NCI-H187 (cell line): Measurements from ENCODE around the gene TIAM1.

ENCODE experiments used
- DNase-seq, 2 experiments: peaks; one replicate each; lab custom pipeline; 2025; lab: John Stamatoyannopoulos, UW

TIAM1 gene

DNA sequence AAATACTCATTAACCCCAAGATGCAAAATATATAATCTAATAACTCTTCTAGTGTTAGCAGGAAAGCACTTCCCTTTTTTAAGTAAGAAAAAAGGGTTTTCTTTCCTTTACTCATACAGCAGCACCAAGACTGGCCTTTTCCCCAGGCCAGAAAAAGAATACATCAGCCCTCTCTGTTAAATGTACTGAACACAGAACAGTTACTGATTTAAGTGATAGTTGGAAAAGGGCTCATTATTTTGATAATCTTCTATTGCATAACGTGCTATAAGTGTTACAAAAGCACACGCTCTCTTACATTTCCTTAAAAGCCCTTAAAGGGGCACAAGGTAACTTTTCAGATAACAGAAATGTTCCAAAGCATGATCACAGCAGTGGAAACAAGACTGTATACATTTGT, 142.9 kb downstream of the TIAM1 start:
- DNase-seq = no peak

DNA sequence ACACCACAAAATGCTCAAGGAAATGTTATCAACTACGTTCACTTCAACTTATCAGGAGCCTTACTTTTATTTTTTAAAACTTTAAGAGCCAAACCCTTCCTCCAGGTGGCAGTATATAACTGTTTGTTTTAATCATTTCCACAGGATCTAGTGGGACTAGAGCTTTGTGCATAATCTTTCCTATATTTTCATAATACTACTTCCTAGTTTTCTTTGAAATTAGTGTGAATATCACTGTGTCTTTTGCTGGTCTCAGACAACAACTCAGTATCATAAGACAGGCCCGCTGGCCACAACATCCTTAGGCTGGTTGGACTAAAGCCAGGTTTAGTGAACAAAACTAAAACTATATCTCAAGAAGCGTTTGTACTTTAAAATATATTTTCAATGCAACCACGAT, 145.5 kb downstream of the TIAM1 start:
- DNase-seq = peak; percentile 15 to 32

DNA sequence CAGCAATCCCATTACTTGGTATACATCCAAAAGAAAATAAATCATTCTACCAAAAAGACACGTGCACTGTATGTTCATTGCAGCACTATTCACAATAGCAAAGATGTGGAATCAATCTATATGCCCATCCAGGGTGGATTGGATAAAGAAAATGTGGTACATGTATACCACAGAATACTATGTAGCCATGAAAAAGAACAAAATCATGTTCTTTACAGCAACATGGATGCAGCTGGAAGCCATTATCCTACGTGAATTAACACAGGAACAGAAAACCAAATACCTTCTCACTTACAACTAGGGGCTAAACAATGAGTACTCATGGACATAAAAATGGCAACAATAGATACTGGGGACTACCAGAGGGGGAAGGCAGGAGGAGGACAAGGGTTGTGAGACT, 147.3 kb downstream of the TIAM1 start:
- no peak for DNase-seq

DNA sequence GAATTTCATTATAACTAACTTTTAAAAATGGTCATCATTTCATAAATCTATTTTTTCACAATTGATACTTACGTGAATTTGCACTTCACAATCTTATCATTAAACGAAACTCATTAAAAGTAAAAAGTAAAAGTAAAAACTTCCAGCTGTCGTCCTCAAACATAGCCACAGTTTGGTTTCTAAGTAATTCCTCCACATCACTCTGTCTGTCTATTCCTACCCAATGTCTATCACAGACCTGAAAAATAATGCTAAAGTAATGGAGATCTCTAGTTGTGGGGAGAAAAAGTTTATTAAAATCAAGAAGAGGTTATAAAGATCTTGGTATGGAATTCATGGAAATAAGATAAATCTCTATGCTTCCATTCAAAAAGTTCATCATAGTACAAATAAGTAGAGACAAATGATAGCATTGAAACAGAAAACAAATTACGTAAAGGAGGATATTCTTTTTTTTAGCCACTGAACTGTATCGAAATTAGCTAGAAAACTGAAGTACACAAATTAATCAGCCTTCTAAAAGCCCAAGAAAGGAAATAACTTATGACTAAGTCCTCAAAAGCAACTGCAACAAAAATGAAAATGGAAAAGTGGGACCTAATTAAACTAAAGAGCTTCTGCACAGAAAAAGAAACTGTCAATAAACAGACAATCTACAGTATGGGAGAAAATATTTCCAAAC, 148.6 kb downstream of the TIAM1 start:
- DNase-seq = no peak

DNA sequence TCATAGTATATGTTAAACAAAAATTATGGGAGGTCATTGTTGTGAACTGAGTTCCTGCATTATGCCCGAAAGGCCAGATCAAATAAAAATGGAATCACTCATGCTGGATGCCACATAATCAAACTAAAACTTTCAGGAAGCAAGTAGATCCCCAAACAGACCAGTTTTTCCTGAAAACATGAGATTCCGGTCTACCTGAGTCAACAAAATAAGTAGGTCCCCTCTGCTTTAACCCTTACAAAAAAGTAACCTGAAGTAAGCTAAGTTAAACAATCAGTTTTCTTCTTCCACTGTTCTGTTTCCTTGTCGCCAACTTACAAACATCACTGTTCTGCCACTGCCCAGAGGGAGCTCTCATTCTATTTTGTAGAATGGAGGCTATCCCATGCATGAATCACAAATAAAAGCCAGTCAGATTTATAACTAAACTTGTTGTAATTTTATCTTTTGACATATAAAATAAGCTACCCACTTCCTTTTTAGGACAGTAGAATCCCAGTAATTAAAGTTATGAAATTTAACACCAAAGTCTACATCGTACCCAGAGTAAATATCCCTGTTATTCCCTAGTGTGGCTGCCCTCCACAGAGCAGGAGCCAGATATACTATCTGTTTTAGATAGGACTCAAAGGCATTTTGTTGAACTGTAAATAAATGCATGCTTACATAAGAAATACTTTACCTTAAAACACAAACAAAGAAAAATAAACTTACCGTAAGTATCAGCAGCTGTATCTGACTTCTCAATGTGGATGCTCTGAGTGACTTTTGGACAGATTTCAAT, 149.4 kb downstream of the TIAM1 start:
- DNase-seq = no peak

DNA sequence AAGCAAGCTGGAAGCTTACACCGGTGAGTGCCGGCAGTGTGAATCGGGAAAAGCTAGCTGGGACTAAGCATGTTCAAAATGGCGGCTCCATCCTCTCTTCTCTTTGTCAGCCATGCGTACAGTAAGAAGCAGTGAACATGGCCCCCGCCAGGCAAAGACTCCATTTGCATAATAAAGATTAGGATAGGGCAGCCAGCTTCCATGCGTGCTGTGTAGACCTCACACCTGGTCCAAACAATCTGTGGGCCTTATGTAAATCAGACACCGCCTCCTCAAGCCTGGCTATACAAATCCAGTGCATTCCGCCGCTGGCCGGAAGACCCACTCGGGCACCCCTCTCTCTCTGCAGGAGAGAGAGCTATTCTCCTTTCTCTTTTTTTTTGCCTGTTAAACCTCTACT, 150.3 kb downstream of the TIAM1 start:
- DNase-seq = no peak

DNA sequence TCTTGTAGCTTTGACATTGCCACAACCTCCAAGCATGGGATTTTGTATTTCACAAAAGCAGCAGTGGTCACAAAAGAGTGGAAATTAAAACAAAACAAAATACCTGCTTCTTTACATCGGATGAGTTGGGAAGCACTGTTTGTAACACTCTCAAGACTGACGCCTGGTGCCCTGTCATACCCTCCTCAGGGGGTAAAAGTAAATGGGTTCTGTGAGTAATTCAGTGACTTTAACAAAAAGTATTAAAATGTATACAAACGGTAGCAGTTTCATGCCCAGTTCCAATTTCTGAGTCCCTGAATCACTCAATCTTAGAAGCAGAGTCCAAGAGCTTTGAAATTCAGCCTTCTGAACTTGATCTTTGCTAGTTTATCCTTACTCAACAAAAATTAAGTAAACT, 152.5 kb downstream of the TIAM1 start:
- DNase-seq = no peak

DNA sequence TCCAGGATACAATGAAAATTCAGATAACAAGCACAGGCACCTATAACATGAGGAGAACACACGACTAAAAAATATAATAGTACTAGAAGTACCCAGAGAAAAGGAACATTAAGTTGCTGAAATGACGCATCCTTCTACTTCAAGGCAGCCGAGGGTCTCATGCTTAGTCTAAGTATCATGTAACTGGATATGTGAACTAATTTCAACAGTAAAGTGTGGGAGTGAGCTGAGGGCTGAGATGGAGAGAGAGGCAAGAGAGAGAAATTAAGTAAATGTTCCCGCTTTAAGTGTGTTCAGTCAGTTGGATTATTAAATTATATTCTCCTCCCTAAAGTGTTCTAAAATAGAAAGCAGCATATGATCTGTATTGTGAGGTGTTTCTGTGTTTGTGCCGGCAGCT, 153.5 kb downstream of the TIAM1 start:
- DNase-seq = no peak

DNA sequence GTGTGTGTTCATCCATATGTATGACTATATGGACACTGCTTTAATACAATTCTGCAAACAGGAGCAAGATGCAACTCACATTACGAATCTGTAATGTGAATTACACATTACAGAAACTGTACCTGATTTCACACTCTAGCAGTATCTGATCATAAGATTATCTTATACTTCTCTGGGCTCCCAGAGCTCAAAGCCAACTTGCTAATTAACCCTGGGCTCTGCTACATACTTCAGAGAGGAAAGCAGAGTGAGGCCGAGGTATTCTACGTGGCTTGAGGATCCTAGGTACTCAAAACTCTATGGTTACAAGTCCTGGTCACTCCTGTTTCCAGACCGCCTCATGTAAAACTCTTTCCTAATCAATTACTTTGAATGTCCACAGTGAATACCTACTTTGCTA, 156.6 kb downstream of the TIAM1 start:
- no peak for DNase-seq

DNA sequence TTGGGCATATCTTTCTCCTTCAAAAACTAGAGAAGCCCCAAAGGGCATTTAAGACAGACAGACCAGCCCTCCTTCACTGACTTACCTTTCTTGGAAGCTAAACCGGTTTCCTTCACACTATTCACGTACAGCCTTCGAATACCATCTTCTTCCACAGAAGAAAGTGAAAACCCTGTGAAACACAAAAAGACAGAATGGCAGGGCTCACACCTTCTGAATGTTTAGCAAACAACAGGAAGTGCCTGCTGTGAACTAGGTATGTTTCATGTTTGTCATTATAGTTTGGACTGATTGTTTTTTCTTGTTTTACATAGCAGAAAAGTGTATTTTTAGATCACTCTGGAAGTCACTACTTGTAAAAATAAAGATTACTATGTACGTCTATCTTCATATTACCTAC, 157.1 kb downstream of the TIAM1 start:
- DNase-seq = no peak

DNA sequence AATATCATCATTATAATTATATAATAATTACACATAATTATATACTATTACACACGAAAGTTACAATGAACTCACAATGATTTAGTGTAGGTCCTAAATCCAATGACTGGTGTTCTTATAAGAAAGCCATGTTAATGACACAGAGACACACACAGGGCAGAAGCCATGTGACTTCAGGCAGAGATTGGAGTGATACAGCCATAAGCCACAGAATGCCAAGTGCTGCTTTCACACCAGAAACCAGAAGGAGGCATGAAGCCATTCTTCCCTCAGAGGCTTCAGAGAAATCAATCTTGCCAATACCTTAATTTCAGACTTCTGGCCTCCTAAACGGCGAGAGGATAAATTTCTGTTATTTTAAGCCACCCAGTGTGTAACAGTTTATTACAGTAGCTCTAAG, 158.4 kb downstream of the TIAM1 start:
- DNase-seq = no peak

DNA sequence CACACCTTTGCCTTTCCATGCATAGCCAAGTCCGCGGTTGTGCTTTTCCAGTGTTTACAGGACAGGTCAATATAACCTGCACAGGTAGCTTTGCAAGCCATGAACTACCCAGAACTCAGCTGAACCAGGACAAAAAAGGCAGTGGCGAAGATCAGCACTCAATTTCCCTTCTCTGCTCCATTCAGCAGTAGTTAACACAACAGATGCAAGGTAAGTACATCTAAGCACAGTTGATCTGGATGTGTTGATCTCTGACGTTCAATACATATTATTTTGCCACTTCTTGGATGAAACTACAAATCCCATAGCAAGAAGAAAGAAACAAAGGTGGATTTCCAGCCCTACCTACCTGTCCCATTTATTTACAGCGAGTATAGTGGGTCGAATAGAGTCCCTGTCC, 159.2 kb downstream of the TIAM1 start:
- DNase-seq = no peak

DNA sequence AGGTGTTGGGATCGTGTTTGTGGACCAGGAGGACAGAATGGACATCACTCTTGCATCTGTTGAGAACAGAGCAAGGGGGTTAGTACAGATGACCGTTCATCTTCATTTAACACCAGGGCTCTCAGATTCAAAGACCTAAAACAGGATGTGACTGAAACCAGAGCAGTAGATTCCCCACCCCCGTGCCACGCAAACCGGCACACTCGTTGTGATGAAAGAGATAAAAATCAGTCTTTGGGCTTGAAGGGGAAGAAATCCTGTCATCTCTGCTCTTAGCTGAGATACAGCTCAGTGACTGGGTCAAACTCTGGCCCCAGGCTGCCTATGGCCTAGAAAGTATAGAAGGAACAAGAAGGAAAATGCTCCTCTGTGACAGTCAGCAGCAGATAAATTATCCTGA, 159.6 kb downstream of the TIAM1 start:
- no peak for DNase-seq

DNA sequence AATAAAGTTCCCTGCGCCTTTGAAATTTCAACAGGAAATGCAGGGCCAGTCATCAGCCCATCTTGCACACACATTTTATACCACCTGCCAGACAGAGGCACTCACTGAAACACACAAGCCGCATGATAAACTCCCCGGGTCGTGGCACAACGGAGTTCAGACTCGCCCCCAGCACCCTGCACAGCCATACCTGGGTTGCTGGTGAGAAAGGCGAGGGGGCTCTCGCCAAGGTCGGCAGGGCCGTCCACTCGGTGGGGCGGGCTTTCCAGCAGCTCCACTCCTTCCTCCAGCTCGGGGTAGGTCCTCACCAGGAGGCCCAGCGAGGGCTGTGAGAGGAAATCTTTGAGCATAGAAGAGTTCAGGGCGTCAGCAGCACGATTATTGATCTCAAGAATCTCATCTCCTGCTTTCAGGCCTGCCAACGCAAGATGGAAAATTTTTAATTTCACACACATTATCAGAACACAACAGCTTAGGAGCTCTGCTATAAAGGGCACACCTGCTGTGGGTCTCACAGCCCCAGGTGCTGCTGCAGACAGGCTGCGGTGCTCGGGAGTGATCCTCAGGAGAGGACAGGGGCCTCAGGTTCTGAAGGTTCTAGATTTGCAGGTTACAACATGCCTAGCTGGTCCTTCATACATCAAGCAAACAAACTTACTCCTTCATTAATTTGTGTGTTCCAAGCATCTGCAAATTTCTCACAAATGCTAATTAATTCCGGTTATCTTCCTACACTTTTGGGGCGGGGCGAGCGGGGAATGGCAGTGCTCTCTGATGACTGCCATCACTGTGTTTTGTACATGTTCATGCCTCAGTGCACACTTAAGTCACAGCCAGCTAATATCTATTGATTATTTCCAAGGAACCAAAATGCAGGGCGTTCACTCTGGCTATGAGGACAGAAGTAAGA, 161.6 kb downstream of the TIAM1 start:
- no peak for DNase-seq

DNA sequence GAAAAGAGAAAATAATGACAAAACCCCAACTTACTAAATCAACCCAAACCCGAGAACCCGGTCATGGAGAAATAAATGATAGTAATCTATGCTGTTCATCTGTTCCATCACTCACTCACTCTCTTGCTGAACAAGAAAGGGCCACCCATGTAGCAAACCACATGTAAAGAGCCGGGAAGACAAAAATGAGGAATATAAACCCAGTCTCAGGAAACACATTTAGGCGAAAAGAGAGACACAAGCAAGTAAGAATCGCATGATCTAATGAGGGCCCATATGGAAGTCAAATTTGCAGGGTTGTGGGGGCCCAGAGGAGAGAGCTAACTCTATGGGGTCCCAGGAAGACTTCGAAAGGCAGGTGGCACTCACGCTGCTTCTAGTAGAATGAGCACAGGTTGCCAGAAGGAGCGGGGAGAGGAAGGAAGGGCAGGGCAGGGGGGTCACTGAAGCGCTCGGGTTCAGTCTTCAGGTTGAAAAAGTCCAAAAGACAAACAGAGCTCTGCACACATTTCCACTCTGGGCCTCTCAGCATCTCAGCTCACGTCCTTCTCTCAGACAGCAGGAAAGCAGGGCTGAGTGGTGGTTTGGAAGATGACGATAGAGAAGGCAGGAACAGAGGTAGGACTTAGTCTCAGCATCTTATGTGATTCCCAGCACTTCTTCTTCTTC, 162.8 kb downstream of the TIAM1 start:
- no peak for DNase-seq

DNA sequence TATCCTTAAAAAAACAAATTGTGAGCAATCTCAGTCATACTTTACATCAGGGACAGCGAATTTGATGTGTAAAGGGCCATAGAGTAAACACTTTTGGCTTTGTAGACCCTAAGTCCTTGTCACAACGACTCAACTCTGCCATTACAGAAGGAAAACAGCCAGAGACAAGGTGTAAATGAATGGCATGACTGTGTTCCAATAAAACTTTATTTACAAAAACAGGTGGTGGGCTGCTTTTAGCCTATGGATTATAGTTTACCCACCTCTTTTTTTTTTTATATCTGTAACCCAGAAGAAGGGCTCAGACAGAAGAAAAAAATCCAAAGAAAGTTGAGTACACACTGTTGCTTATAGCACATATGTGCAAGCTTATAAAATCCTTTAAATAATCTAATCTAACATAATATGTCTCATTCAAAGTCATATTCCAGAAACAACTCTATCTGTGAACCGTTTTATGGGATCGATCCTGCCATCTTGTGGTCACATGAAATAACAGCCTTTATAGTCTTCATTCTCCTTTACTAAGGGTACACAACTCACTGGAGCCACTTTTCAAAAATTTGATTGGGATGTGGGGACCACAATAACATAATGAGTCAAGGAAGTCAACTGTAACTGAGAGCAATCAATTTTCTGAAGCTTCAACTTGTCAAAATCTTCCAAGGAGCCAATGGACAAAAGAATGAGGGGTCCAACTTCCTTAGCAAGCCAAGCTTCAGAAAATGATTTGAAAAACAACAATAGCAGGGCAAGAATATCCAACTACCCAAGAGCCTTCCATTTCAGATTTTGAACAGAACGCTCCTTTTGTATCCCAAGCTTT, 163.6 kb downstream of the TIAM1 start:
- DNase-seq = no peak

DNA sequence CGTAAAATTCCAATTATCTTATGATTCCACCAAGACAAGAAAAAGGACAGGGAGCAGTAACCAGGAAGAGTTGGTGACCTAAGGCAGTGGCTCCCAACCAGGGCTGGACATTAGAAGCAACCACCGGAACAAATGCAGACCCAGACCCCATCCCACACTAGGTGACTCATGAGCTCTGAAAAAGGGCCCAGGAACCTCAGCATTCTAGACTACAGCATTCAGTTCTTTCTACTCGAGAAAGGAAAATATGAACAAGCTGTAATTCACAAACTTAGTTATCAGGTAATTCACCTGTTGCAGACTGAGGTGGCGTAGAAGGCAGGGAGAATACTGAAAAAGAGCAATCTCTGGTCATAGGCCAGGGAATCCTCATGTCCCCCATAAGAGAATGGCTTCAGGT, 167.3 kb downstream of the TIAM1 start:
- no peak for DNase-seq

DNA sequence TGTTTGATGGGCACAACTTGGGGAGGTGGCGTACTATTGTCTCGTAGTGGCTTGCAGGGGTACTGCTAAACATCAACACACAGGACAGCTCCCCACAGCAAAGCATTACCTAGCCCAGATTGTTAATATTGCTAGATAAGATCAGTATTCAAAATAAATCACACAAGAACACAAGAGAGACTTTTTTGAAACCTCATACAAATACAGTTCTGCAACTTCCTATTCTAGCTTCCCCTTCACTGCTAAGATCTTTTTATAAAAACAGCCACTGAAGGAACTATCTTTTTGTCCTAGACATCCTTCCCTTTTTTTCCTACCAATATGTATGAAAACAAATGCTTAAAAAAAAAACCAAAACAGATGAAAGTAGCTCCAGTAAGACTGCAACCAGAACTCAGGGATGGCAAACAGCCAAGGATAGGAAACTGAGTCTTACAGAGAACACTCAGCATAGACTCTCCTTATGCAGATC, 167.9 kb downstream of the TIAM1 start:
- no peak for DNase-seq

DNA sequence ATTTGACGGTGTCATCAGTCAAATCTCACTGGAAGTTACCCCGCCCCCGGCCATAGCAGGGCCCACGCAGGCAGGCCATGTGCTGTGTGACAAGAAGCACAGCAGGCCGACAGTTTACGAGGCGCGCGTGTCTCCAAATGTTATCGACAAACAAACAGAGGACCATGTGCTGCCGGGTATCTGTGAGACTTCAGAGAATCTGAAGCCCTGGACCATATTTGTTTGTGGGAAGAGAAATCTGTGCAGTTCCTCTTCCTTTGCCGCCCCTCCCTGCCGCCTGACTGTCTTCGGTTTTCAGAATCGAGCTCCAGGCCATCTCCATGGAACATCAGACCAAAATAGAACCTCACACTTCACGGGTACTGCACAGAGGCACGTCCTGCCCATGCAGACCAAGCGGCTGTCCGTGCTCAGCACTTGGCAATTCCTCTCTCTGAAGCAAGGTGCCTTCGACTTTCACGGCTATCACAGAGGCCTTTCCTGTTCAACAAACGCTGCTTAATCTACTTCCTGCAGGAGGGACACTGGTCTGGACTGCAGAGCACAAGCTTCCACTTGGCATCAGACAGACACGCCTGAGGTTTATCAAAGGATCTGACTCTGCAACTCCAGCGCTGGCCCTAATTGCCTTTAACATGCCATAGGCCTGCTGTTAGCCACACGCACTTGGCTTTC, 170.0 kb downstream of the TIAM1 start:
- DNase-seq = no peak

DNA sequence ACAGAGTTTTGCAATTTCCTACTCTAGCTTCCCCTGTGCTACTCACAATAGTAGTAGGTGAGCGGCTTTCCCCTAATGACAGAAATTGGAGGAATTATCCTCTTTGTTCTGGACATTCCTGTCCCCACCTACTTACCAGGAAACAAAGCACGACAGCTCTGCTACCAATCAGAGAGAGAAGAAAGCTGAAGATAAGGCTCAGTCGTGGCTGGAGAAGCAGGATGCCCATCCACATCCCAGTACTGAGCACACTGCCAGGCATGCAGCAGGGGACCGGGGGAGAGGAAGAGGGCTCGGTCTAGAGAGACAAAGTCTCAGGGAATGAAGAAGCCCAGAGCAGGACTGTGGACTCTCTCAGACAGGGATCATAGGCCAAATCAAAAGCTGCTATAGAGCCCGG, 171.7 kb downstream of the TIAM1 start:
- no peak for DNase-seq
